ENCODE results near the gene LRMDA.
A peak's percentile ranks its signal among the peaks of the same experiment; 100 is the strongest.

The LRMDA gene

GRCh38 chr10:76540331-76540730 lies 1108.9 kb downstream of the LRMDA start:
- no peak for ATAC-seq
- Mint-ChIP-seq H3K9me3 (no peaks in the 10 kb centered on the region), H3K27me3 (no peaks in the 10 kb centered on the region), H3K4me1 (no peaks in the 10 kb centered on the region), H3K4me3 (no peak overlapping the region), H3K27ac (no peak overlapping the region)
- DNase-seq: no peak

- Mint-ChIP-seq H3K27ac (no peak overlapping the region), H3K9me3 (no peaks in the 10 kb centered on the region), H3K4me1 (no peaks in the 10 kb centered on the region), H3K4me3 (no peak overlapping the region), H3K27me3 (no peaks in the 10 kb centered on the region)
- ATAC-seq: no peak
- DNase-seq: no peak
These were observed 1109.4 kb downstream of the LRMDA start for GRCh38 chr10:76540786-76541185.

GRCh38 chr10:76541852-76542251 lies 1110.4 kb downstream of the LRMDA start:
- DNase-seq (no peak), ATAC-seq (no peak)
- no peaks in the 10 kb centered on the region for H3K27me3 Mint-ChIP-seq
- no peaks in the 10 kb centered on the region for H3K9me3 Mint-ChIP-seq
- no peak overlapping the region for H3K27ac Mint-ChIP-seq
- H3K4me3 Mint-ChIP-seq: no peak overlapping the region
- no peaks in the 10 kb centered on the region for H3K4me1 Mint-ChIP-seq

- Mint-ChIP-seq H3K27me3 (no peaks in the 10 kb centered on the region), H3K27ac (no peak overlapping the region), H3K4me3 (no peak overlapping the region), H3K4me1 (no peaks in the 10 kb centered on the region), H3K9me3 (no peaks in the 10 kb centered on the region)
- ATAC-seq: no peak
- no peak for DNase-seq
These were observed 1111.0 kb downstream of the LRMDA start for GRCh38 chr10:76542307-76542930.

GRCh38 chr10:76543655-76544054 lies 1112.2 kb downstream of the LRMDA start:
- H3K9me3 Mint-ChIP-seq: no peaks in the 10 kb centered on the region
- H3K4me3 Mint-ChIP-seq: no peak overlapping the region
- ATAC-seq (no peak), DNase-seq (no peak)
- H3K4me1 Mint-ChIP-seq: no peaks in the 10 kb centered on the region
- H3K27ac Mint-ChIP-seq: no peak overlapping the region
- no peaks in the 10 kb centered on the region for H3K27me3 Mint-ChIP-seq

GRCh38 chr10:76544789-76545188 lies 1113.4 kb downstream of the LRMDA start:
- DNase-seq (no peak), ATAC-seq (no peak)
- H3K4me1 Mint-ChIP-seq: no peaks in the 10 kb centered on the region
- no peak overlapping the region for H3K27ac Mint-ChIP-seq
- no peak overlapping the region for H3K4me3 Mint-ChIP-seq
- no peaks in the 10 kb centered on the region for H3K9me3 Mint-ChIP-seq
- no peaks in the 10 kb centered on the region for H3K27me3 Mint-ChIP-seq

GRCh38 chr10:76546411-76546810 lies 1115.0 kb downstream of the LRMDA start:
- Mint-ChIP-seq H3K4me1 (no peaks in the 10 kb centered on the region), H3K27ac (no peak overlapping the region), H3K9me3 (no peaks in the 10 kb centered on the region), H3K4me3 (no peak overlapping the region), H3K27me3 (no peaks in the 10 kb centered on the region)
- ATAC-seq (no peak), DNase-seq (no peak)

- Mint-ChIP-seq H3K4me3 (no peak overlapping the region), H3K9me3 (no peaks in the 10 kb centered on the region), H3K27me3 (no peaks in the 10 kb centered on the region), H3K4me1 (no peaks in the 10 kb centered on the region), H3K27ac (no peak overlapping the region)
- ATAC-seq (peak; percentile 39), DNase-seq (peak; percentile 42 to 51)
These were observed 1116.0 kb downstream of the LRMDA start for GRCh38 chr10:76547352-76547972.

- no peaks in the 10 kb centered on the region for H3K27me3 Mint-ChIP-seq
- DNase-seq (no peak), ATAC-seq (no peak)
- no peak overlapping the region for H3K4me3 Mint-ChIP-seq
- no peak overlapping the region for H3K27ac Mint-ChIP-seq
- no peaks in the 10 kb centered on the region for H3K9me3 Mint-ChIP-seq
- H3K4me1 Mint-ChIP-seq: no peaks in the 10 kb centered on the region
These were observed 1117.3 kb downstream of the LRMDA start for GRCh38 chr10:76548716-76549115.

- Mint-ChIP-seq H3K4me3 (no peak overlapping the region), H3K4me1 (no peaks in the 10 kb centered on the region), H3K27me3 (no peaks in the 10 kb centered on the region), H3K27ac (no peak overlapping the region), H3K9me3 (no peaks in the 10 kb centered on the region)
- DNase-seq (no peak), ATAC-seq (no peak)
These were observed 1117.7 kb downstream of the LRMDA start for GRCh38 chr10:76549171-76549570.

- DNase-seq: no peak
- H3K4me1 Mint-ChIP-seq: no peaks in the 10 kb centered on the region
- H3K27me3 Mint-ChIP-seq: no peaks in the 10 kb centered on the region
- no peak overlapping the region for H3K27ac Mint-ChIP-seq
- ATAC-seq: no peak
- no peaks in the 10 kb centered on the region for H3K9me3 Mint-ChIP-seq
- no peak overlapping the region for H3K4me3 Mint-ChIP-seq
These were observed 1119.4 kb downstream of the LRMDA start for GRCh38 chr10:76550806-76551205.

GRCh38 chr10:76552091-76552873 lies 1120.9 kb downstream of the LRMDA start:
- DNase-seq: no peak
- ATAC-seq: no peak
- no peak overlapping the region for H3K27ac Mint-ChIP-seq
- H3K4me3 Mint-ChIP-seq: no peak overlapping the region
- H3K4me1 Mint-ChIP-seq: no peaks in the 10 kb centered on the region
- H3K27me3 Mint-ChIP-seq: no peaks in the 10 kb centered on the region
- no peaks in the 10 kb centered on the region for H3K9me3 Mint-ChIP-seq

- no peak for ATAC-seq
- DNase-seq: no peak
- Mint-ChIP-seq H3K27me3 (no peaks in the 10 kb centered on the region), H3K4me1 (no peaks in the 10 kb centered on the region), H3K9me3 (no peaks in the 10 kb centered on the region), H3K27ac (no peak overlapping the region), H3K4me3 (no peak overlapping the region)
These were observed 1122.0 kb downstream of the LRMDA start for GRCh38 chr10:76553263-76554032.

GRCh38 chr10:76554033-76554408 lies 1122.6 kb downstream of the LRMDA start:
- Mint-ChIP-seq H3K4me1 (no peaks in the 10 kb centered on the region), H3K9me3 (no peaks in the 10 kb centered on the region), H3K27me3 (no peaks in the 10 kb centered on the region), H3K27ac (no peak overlapping the region), H3K4me3 (no peak overlapping the region)
- ATAC-seq (no peak), DNase-seq (no peak)

GRCh38 chr10:76554478-76554877 lies 1123.1 kb downstream of the LRMDA start:
- ATAC-seq (no peak), DNase-seq (no peak)
- no peaks in the 10 kb centered on the region for H3K27me3 Mint-ChIP-seq
- H3K9me3 Mint-ChIP-seq: no peaks in the 10 kb centered on the region
- no peak overlapping the region for H3K4me3 Mint-ChIP-seq
- no peaks in the 10 kb centered on the region for H3K4me1 Mint-ChIP-seq
- H3K27ac Mint-ChIP-seq: peak overlapping the region in 1 of 2 donors; percentile 2

Measured in stimulated activated naive CD8-positive, alpha-beta T cell treated with anti-CD3 and anti-CD28 coated beads, Interleukin-15, amount 100 ng/mL, for 72 hours (primary cell).